Measurements from ENCODE around the gene UGT2B28. TPM values are rescaled to one million over a fixed set of nuclear protein-coding genes. Genes with fewer than 3 reads are reported as not detected.
"Not testable (repeated sequence)": the region's sequence is repeated elsewhere in the genome, so short reads cannot be mapped to it uniquely, and the experiment has no call there.

Gene UGT2B28
- not detected in 2 replicates for total RNA-seq (2014; rRNA removed; shearing (Covaris generic); ENCODE audit: low replicate concordance)

DNA sequence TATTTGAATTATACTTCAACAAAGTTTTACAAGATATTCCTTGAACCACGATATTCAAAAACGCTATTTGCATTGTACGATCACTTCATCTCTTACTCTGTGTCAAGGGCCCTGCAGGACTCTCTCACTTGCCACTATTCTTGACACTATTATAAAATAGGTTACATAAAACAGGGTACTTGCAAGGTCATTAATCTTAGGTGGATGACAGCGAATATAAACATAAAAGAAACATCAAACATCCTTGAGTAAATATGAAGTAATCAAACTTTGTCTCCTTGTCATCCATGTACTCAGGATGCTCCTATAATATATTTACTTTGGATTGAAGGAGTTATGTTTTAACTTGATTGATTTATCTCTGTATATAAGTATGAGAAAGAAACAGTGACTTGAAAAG lies at the start of gene UGT2B28:
Gene UGT2B28, plus strand, starts transcription at position 395 of the 400 bp plus-strand sequence. CDS start 26 bp downstream, outside the sequence.
- not testable (repeated sequence) for H3K9me3 ChIP-seq (ENCODE audit: low read length); H3K9me2 ChIP-seq (replicated peaks; ENCODE audit: insufficient read depth, low read length); H3K9ac ChIP-seq (ENCODE audit: low read length); H4K20me1 ChIP-seq (ENCODE audit: insufficient read depth, low read depth, low read length); DNase-seq; H3K4me1 ChIP-seq (ENCODE audit: low read length); H2AFZ ChIP-seq (ENCODE audit: low read length); H3K27ac ChIP-seq (ENCODE audit: low read length); H3K79me2 ChIP-seq (ENCODE audit: low read length); H3K4me2 ChIP-seq (ENCODE audit: low read depth, low read length, poor library complexity, severe bottlenecking); H3K4me3 ChIP-seq (ENCODE audit: low read length); H3K27me3 ChIP-seq (ENCODE audit: low read length); H3K36me3 ChIP-seq (ENCODE audit: insufficient read depth, low read length)

DNA sequence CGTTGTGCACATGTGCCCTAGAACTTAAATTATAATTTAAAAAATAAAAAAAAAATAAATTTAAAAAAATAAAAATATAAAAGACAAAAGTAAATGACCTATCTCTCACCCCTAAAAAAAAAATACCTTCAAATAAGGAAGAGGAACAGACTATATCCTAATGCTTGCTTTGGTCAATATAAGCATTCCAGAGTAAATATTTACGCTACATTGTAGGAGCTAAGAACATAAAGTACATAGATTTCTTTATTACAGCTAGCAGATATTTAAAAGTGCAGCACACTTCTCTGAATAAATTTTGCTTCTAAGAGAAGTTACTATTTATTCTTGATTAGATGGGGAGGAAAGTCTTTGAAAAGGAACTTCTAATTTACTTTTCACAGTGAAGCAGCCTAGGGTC lies 41.2 kb upstream of the UGT2B28 start:
- Histone ChIP-seq H3K9me2 (replicated peaks; ENCODE audit: insufficient read depth, low read length) (no peaks in the 10 kb centered on the region), H3K79me2 (ENCODE audit: low read length) (no peaks in the 10 kb centered on the region), H3K9ac (ENCODE audit: low read length) (no peak overlapping the region), H3K9me3 (ENCODE audit: low read length) (no peaks in the 10 kb centered on the region), H3K36me3 (ENCODE audit: insufficient read depth, low read length) (no peaks in the 10 kb centered on the region), H3K27me3 (ENCODE audit: low read length) (no peaks in the 10 kb centered on the region), H4K20me1 (ENCODE audit: insufficient read depth, low read depth, low read length) (no peaks in the 10 kb centered on the region), H2AFZ (ENCODE audit: low read length) (no peak overlapping the region), H3K4me2 (ENCODE audit: low read depth, low read length, poor library complexity, severe bottlenecking) (no peak overlapping the region), H3K4me1 (ENCODE audit: low read length) (no peaks in the 10 kb centered on the region), H3K27ac (ENCODE audit: low read length) (no peak overlapping the region), H3K4me3 (ENCODE audit: low read length) (no peak overlapping the region)
- DNase-seq = no peak

- Histone ChIP-seq H3K27ac (ENCODE audit: low read length) (no peak overlapping the region), H3K9ac (ENCODE audit: low read length) (no peak overlapping the region), H4K20me1 (ENCODE audit: insufficient read depth, low read depth, low read length) (no peaks in the 10 kb centered on the region), H3K9me2 (replicated peaks; ENCODE audit: insufficient read depth, low read length) (no peaks in the 10 kb centered on the region), H3K4me1 (ENCODE audit: low read length) (no peaks in the 10 kb centered on the region), H3K4me2 (ENCODE audit: low read depth, low read length, poor library complexity, severe bottlenecking) (no peak overlapping the region), H3K4me3 (ENCODE audit: low read length) (no peak overlapping the region), H3K9me3 (ENCODE audit: low read length) (no peaks in the 10 kb centered on the region), H3K36me3 (ENCODE audit: insufficient read depth, low read length) (no peaks in the 10 kb centered on the region), H3K27me3 (ENCODE audit: low read length) (no peaks in the 10 kb centered on the region), H2AFZ (ENCODE audit: low read length) (no peak overlapping the region), H3K79me2 (ENCODE audit: low read length) (no peaks in the 10 kb centered on the region)
- DNase-seq = no peak
Measured at GRCh38 chr4:69239557-69240168, 40.6 kb upstream of the UGT2B28 start.

- not testable (repeated sequence) for H3K4me3 ChIP-seq (ENCODE audit: low read length); H4K20me1 ChIP-seq (ENCODE audit: insufficient read depth, low read depth, low read length); H3K27ac ChIP-seq (ENCODE audit: low read length); H3K36me3 ChIP-seq (ENCODE audit: insufficient read depth, low read length); H3K79me2 ChIP-seq (ENCODE audit: low read length); H3K9me3 ChIP-seq (ENCODE audit: low read length); H3K27me3 ChIP-seq (ENCODE audit: low read length); H3K4me2 ChIP-seq (ENCODE audit: low read depth, low read length, poor library complexity, severe bottlenecking); DNase-seq; H3K9me2 ChIP-seq (replicated peaks; ENCODE audit: insufficient read depth, low read length); H3K9ac ChIP-seq (ENCODE audit: low read length); H3K4me1 ChIP-seq (ENCODE audit: low read length); H2AFZ ChIP-seq (ENCODE audit: low read length)
Measured at GRCh38 chr4:69240787-69241186, 39.5 kb upstream of the UGT2B28 start.

DNA sequence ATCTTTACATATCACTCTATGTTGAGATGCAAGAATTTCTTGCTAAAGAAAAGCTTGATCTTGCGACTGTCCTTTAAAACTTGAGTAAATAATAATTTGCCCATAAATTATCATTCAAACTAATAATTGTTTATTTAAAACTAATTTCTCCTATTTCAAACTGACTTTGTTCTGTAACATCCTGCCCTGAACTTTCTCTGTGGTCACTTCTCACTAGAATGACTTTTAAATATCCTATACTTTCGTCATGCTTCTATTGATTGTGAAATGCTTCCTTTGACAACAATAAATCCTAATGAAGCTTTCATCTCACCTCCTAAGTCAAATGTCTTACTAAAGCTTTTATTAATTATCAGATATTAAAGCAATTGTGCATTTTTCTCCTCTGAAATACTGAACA lies 38.5 kb upstream of the UGT2B28 start:
- H3K27ac ChIP-seq (ENCODE audit: low read length); H4K20me1 ChIP-seq (ENCODE audit: insufficient read depth, low read depth, low read length); H3K9me3 ChIP-seq (ENCODE audit: low read length); H3K4me2 ChIP-seq (ENCODE audit: low read depth, low read length, poor library complexity, severe bottlenecking); H2AFZ ChIP-seq (ENCODE audit: low read length); H3K4me3 ChIP-seq (ENCODE audit: low read length); H3K9ac ChIP-seq (ENCODE audit: low read length); H3K4me1 ChIP-seq (ENCODE audit: low read length); H3K27me3 ChIP-seq (ENCODE audit: low read length); H3K36me3 ChIP-seq (ENCODE audit: insufficient read depth, low read length); H3K79me2 ChIP-seq (ENCODE audit: low read length); H3K9me2 ChIP-seq (replicated peaks; ENCODE audit: insufficient read depth, low read length); DNase-seq: not testable (repeated sequence)

- not testable (repeated sequence) for H3K27ac ChIP-seq (ENCODE audit: low read length); H3K36me3 ChIP-seq (ENCODE audit: insufficient read depth, low read length); H3K79me2 ChIP-seq (ENCODE audit: low read length); H3K4me2 ChIP-seq (ENCODE audit: low read depth, low read length, poor library complexity, severe bottlenecking); H2AFZ ChIP-seq (ENCODE audit: low read length); H3K4me3 ChIP-seq (ENCODE audit: low read length); H3K9me3 ChIP-seq (ENCODE audit: low read length); H3K9me2 ChIP-seq (replicated peaks; ENCODE audit: insufficient read depth, low read length); H3K27me3 ChIP-seq (ENCODE audit: low read length); H4K20me1 ChIP-seq (ENCODE audit: insufficient read depth, low read depth, low read length); H3K4me1 ChIP-seq (ENCODE audit: low read length); H3K9ac ChIP-seq (ENCODE audit: low read length); DNase-seq
Measured at GRCh38 chr4:69242562-69243240, 37.6 kb upstream of the UGT2B28 start.

DNA sequence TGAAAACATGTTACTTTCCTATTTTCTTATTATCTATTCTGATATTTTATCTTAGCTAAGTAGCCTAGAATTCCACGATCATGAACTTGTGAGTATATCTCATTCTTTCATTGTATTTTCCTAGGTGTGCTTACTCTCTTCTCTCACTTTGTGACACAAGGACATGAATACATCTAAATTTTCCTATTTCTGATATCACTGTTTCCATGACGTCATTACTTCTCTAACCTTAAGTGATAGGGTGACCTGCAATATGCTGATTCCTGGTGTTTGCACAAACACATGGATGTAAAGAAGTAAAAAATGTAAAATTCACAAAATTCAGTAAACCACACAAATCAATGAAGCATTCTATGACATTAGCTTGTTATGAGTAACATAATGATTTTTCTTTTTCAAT lies 29.4 kb upstream of the UGT2B28 start:
- not testable (repeated sequence) for H3K4me2 ChIP-seq (ENCODE audit: low read depth, low read length, poor library complexity, severe bottlenecking); H3K9me3 ChIP-seq (ENCODE audit: low read length); H3K79me2 ChIP-seq (ENCODE audit: low read length); H4K20me1 ChIP-seq (ENCODE audit: insufficient read depth, low read depth, low read length); DNase-seq; H3K9me2 ChIP-seq (replicated peaks; ENCODE audit: insufficient read depth, low read length); H3K9ac ChIP-seq (ENCODE audit: low read length); H3K27ac ChIP-seq (ENCODE audit: low read length); H3K4me3 ChIP-seq (ENCODE audit: low read length); H2AFZ ChIP-seq (ENCODE audit: low read length); H3K36me3 ChIP-seq (ENCODE audit: insufficient read depth, low read length); H3K27me3 ChIP-seq (ENCODE audit: low read length); H3K4me1 ChIP-seq (ENCODE audit: low read length)

DNA sequence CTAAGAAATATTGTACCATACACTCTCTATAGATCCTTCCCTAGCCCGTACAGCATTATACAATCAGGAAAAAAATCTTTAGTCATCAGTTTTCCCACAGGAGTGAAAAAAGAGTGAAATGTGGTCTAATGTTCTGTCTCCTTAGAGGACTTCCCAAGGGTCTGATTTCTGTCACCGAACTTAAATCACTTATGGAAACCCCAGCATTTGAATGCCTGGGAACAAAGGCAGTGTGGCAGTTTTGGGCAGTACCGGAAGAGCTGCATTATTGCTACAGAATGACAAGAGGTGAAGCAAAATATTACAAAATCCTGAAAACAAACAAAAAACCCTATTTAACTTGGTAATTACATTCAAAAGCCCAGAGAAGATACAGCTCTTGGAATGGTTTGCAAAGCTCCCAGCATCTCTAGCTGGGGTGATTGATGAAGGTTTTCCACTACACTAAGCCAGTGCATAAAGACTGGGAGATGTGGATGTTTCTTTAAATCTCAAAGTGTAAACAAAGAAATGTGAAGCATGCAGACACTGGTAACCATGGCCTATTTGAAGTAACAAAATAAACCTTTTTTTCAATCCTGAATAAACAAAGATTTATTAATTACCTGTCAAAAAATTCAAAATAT lies 27.0 kb upstream of the UGT2B28 start:
- not testable (repeated sequence) for H2AFZ ChIP-seq (ENCODE audit: low read length); H4K20me1 ChIP-seq (ENCODE audit: insufficient read depth, low read depth, low read length); H3K9ac ChIP-seq (ENCODE audit: low read length); H3K4me3 ChIP-seq (ENCODE audit: low read length); DNase-seq; H3K4me1 ChIP-seq (ENCODE audit: low read length); H3K36me3 ChIP-seq (ENCODE audit: insufficient read depth, low read length); H3K4me2 ChIP-seq (ENCODE audit: low read depth, low read length, poor library complexity, severe bottlenecking); H3K27me3 ChIP-seq (ENCODE audit: low read length); H3K9me2 ChIP-seq (replicated peaks; ENCODE audit: insufficient read depth, low read length); H3K27ac ChIP-seq (ENCODE audit: low read length); H3K79me2 ChIP-seq (ENCODE audit: low read length); H3K9me3 ChIP-seq (ENCODE audit: low read length)
